Glomerular visceral epithelial cell (primary cell): ENCODE results near the gene TUBA4A.
A peak's percentile ranks its signal among the peaks of the same experiment; 100 is the strongest.
"Not testable (repeated sequence)": the region's sequence is repeated elsewhere in the genome, so short reads cannot be mapped to it uniquely, and the experiment has no call there.

Experiments used
- DNase-seq: peaks from one replicate; pipeline ENCODE4 v3.0.0-alpha.2; 2016; ENCODE audit errors: extremely low spot score

Gene TUBA4A

GRCh38 chr2:219268294-219268693 lies 14.6 kb upstream of the TUBA4A start:
- DNase-seq: no peak

DNA sequence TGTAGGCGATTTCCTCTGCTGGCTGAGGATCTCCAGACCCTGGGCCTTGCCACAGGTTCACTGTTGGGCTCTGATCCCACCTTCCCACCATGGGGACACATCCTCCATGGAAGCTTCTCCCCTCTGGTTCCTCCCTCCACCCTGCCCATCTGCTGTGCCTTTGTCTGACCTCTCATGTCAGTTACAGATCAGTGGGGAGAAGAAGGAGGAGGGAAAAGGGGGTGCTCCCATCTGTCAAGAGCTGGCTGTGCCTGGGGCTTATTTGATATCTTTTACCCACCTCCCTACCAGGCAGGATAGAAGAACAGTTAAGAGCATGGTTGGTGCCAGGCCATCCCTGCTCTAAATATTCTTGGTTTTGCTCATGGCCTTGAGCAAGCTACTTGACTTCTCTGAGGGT lies 13.2 kb upstream of the TUBA4A start:
- no peak for DNase-seq

- DNase-seq: no peak
Observed at GRCh38 chr2:219266232-219266631, 12.5 kb upstream of the TUBA4A start.

- no peak for DNase-seq
Observed at GRCh38 chr2:219261024-219261855, 7.5 kb upstream of the TUBA4A start.

GRCh38 chr2:219258942-219259341 lies 5.2 kb upstream of the TUBA4A start:
- DNase-seq: not testable (repeated sequence)

- no peak for DNase-seq
Observed at GRCh38 chr2:219254590-219255201, 978 bp upstream of the TUBA4A start.

DNA sequence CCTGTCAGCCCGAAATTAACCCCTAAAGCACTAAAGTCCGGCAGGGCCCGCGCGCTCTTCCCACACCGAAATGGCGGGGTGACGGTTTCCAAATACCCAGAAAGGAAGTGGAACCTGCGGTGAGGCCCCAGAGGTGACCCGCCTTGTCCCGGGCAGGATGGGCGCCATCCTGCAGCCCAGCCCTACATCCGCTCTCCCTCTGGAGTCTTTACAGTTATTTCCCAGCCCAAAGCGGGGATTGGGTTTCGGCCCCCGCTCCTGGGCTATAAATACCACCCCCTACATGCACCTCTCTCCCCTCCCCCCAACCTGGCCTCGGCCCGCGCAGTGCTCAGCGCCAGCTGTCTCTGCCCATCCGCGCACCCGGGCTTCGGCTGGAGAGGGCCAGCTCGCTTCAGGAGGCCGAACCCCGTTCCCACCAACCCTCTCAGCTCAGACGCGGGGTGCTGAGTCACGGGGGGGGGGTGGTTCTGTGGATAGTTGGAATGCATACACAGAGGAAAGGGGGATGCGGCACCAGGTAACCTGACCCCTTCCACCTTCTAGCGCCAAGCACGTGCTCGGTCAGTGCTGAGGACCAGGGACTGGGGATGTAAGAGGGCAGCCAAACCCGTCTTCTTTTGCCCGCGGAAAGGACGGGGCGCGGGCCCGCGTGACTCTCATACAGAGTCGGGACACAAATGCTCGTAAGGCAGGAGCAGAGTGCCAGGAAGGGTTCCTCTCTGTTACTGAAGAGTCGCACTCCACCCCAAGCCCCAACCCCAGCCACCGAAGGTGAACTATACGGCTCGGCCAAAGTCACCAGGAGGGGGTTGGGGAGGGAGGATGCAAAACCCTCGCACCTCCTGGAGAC lies 592 bp downstream of the TUBA4A start, which contains the start of gene TUBA4B:
TUBA4B (plus strand) TSS at position 344 of the 853 bp plus-strand sequence; CDS start at position 509, 165 bp downstream.
- DNase-seq: peak; percentile 74

DNA sequence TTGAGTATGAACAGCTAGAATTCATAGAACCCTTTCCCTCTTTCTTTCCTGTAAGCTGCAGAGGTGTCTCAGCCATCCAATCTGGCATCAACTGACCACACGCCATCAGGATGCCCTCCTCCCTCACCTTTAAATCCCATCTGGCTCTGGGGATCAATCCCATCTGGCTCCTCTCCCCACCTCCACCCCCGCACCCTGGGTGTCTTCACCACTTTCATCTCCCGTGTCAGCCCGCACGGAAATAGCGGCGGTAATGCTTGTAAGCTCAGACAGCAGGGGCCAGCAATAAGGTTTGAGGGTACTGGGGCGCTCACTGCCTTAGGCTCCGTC lies 1.2 kb downstream of the TUBA4A start:
- DNase-seq: peak; percentile 36

DNA sequence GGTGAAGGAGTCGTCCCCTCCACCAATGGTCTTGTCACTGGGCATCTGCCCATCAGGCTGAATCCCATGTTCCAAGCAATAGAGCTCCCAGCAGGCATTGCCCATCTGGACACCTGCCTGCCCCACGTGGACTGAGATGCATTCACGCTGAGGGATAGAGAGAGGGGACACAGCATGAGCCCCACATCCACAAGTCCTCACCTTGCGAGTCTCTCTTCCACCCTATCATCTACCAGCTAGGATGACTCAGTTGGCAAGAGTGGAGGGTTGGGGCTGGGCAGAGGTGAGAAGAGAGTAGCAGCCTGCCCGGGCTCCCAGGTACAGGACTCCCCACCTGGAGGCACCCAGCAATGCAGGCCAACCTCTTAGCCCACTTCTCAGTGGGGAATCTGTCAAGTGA lies 1.6 kb downstream of the TUBA4A start:
- no peak for DNase-seq

DNA sequence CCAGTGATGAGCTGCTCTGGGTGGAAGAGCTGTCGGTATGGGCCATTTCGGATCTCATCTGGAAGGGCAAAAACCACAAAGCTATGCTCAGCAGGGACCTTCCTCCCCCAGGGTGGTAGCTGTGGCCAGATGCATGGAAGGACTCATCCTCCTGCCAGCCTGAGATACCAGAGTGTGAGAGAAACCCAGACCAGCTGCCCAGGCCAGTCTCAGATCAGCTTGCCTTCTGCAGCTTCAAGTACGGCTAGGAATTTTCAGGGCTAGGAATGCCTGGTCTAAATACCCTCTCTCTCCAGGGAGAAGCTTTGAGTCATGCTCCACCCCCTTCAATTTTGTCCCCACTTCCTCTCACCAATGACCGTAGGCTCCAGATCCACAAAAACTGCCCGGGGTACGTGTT lies 2.1 kb downstream of the TUBA4A start:
- DNase-seq: peak; percentile 91

DNA sequence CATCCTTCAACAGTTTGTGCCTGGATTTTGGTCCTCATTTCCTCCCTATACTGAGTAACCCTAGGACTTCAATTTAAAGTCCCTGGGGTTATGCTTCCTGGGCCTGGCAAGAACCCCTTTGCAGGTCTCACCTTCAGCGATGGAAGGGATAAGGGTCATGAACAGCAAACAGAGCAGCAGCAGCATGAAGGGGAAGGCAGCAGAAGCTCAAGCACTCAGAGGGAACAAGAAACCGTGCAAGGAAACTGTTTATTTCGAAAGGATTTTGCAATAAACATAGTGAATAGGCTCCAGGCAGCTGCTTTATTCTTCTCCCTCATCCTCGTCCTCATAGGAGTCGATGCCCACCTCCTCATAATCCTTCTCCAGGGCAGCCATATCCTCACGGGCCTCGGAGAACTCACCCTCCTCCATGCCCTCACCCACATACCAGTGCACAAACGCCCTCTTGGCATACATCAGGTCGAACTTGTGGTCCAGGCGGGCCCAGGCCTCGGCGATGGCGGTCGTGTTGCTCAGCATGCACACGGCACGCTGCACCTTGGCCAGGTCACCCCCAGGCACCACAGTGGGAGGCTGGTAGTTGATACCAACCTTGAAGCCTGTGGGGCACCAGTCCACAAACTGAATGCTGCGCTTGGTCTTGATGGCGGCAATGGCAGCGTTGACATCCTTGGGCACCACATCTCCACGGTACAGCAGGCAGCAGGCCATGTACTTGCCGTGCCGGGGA lies 3.5 kb downstream of the TUBA4A start:
- no peak for DNase-seq

DNA sequence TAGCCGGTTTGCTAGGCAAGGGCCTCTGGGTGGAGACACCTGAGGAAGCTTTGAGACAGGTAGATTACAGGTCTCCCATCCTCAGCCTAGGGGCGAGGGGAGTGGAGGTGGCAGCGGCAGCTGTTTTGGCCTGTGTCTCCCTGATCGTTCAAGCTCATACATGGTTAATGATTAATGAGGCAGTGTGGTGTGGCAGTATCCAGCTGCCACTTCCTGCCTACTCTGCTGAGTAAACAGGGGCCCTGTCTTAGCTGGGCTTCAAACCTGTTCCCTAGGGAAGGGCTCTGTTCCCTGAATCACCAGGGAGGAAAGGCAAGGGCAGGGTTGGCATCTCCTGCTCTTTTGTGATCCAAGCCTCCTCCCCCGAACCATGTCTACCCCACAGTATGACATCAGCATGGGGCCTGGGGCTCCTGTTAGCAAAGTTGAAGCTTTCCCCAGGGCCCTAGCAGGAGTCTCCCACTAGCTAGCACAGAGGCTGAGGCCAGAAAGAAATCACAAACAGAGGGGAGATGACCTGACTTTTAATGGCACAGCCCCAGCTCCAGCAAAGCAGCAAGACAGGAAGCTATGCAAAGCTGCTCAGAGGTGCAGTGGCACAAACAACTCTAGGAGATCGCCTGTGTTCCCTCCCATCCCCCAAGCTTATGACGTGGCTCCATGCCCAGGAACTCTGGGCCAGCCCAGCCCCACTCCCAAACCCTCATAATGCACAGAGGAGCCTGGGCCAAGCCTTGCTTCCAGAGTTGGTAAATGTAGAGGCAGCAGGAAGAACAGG lies 4.3 kb downstream of the TUBA4A start:
- peak; percentile 96 for DNase-seq

DNA sequence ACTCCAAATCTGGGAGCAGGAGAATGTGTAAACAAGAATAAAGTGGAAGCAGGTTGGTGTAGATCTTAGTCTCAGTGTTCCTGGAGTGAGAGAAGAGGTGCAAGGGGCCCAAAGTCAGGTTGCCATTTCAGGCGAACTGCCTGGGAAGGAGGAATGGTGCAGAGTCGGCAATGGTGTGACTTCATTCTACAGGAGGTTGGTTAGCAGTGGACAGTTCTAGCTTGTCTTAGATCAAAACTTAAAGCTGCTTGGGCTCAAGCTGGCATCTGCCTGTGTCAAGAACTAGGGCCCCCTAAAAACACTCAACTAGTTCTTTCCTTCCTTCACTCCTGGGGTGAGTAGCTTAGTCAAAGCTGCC lies 4.9 kb downstream of the TUBA4A start:
- no peak for DNase-seq

DNA sequence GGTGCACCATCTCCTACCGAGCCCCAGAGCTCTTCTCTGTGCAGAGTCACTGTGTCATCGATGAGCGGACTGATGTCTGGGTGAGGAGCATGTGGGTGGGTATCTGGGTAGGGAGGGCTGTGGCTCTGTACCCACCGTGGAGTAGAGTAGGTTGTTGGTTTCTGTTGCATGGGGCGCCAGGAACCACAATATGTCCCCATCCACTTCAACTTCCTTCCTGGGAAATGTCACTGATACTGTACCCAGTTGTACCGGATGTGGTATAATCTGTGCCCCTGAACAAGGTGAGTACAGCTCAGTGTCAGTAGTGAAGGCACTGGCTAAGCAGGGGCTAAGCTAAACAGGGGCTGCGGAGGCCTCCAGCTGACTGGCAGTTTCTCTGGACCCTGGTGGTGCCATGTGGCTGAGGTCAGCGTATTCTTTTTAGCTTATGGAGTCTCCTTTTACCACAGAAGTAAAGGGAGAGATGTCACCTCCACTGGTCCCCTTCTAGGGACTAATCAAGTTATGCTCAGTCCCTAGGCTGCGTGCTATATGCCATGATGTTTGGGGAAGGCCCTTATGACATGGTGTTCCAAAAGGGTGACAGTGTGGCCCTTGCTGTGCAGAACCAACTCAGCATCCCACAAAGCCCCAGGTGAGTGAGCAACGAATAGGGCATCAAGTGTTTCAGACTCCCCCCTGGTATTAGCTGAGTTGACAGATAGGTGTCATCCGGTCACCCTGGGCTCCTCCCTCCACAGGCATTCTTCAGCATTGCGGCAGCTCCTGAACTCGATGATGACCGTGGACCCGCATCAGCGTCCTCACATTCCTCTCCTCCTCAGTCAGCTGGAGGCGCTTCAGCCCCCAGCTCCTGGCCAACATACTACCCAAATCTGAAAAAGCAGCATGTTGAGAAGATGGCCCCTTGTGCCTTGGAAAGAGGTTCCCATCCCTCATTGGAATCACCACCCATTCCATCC lies 5.8 kb downstream of the TUBA4A start:
- DNase-seq: no peak

DNA sequence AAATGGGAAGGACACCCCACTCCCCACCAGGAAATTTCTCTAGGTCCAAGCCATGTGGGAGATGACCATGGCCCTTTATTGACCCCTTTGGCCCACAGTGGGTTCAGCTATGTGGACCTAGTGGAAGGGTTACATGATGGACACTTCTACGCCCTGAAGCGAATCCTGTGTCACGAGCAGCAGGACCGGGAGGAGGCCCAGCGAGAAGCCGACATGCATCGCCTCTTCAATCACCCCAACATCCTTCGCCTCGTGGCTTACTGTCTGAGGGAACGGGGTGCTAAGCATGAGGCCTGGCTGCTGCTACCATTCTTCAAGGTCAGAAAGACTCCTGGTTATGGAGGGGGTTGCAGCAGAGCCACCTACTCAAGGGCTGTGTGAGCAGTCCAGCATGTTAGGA lies 7.2 kb downstream of the TUBA4A start:
- no peak for DNase-seq

DNA sequence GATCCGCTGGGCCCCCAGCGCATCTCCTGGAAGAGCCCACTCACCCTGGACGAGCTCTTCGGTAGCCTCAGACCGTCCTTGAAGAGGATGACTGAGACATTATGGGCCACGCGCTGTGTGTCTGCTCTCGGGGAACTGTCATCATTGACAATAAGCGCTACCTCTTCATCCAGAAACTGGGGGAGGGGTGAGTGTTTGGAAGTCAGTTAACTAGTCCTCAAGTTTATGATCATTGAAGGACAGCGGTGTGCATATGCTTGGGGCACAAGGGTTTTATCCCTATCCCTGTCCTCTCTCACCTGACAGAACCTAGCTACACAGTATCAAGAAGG lies 7.9 kb downstream of the TUBA4A start:
- DNase-seq: no peak

GRCh38 chr2:219245148-219245898 lies 8.4 kb downstream of the TUBA4A start, which contains the start of the genes GLB1L and STK16:
GLB1L (minus strand) TSS chr2:219245444; CDS start chr2:219243573, 1,871 bp downstream.
STK16 (plus strand) TSS chr2:219245479; CDS start chr2:219246000, 521 bp downstream.
- peak; percentile 94 for DNase-seq

DNA sequence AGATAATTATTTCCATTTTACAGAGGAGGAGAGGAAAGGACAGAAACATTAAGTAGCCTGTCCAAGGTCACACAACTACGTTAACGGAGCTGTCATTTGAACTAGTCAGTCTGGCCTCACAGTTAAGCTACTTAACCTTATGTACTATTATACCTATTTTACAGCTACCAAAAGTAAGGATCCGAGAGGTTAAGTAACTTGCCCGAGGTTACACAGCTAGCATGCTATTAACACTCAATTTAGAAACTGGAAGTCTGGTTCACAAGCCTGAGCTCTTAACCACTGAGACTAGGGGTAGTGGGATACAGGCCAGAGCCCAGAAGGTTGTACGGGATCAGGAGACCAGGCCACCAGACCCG lies 8.9 kb downstream of the TUBA4A start:
- no peak for DNase-seq

DNA sequence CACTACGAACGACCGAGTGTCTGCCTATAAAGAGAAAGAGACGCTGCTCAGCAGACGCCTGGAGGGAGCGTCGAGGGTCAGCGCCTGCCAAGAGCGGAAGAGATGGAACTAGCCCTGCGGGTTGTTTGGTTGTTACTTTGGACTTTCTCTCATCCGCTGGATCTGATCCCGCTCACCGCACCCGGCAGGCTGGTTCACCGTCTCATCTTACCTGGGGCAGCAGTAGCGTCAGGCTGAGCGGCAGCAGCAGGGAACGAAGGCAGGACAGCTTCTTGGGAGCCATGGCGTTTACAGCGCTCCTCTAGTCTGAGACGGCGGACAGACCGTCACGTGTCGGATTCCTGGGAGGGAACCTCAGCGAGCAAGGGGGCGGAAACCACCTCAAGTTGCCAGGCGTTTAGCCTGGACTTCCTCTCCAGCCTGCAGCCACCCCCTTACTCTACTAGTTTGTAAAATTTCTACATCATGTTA lies 10.4 kb downstream of the TUBA4A start:
- DNase-seq: no peak
